HG03103 (cell line): ENCODE data around the gene BEST1.

Source experiments
- ATAC-seq: cut with Tn5 transposase; IDR thresholded peaks from one replicate; pipeline ENCODE4 v1.9.1; 2021; ENCODE audit warnings: low read depth; ENCODE audit not compliant: unreplicated experiment

The BEST1 gene

GRCh38 chr11:61914471-61915171 is 35.5 kb upstream of the BEST1 start:
- no peak for ATAC-seq

- no peak for ATAC-seq
Measured at GRCh38 chr11:61916737-61917333, 33.3 kb upstream of the BEST1 start.

GRCh38 chr11:61917334-61918109 is 32.6 kb upstream of the BEST1 start, which contains the start of gene RAB3IL1:
TSS of gene RAB3IL1 (minus strand) at chr11:61917566. CDS start at chr11:61917367, 199 bp downstream.
- ATAC-seq = no peak

GRCh38 chr11:61918251-61918937 is 31.8 kb upstream of the BEST1 start:
- ATAC-seq = no peak

- ATAC-seq = no peak
Measured at GRCh38 chr11:61918938-61919704, 31.0 kb upstream of the BEST1 start.

- no peak for ATAC-seq
Measured at GRCh38 chr11:61919705-61920631, 30.2 kb upstream of the BEST1 start.

- no peak for ATAC-seq
Measured at GRCh38 chr11:61921446-61921845, 28.7 kb upstream of the BEST1 start.

- ATAC-seq = no peak
Measured at GRCh38 chr11:61922539-61922938, 27.6 kb upstream of the BEST1 start.

- no peak for ATAC-seq
Measured at GRCh38 chr11:61923166-61924063, 26.7 kb upstream of the BEST1 start.

GRCh38 chr11:61924064-61924455 is 26.1 kb upstream of the BEST1 start:
- ATAC-seq = no peak

GRCh38 chr11:61925736-61926135 is 24.4 kb upstream of the BEST1 start:
- no peak for ATAC-seq

- no peak for ATAC-seq
Measured at GRCh38 chr11:61926235-61926634, 23.9 kb upstream of the BEST1 start.

GRCh38 chr11:61927501-61927900 is 22.6 kb upstream of the BEST1 start:
- ATAC-seq = no peak

GRCh38 chr11:61928606-61929005 is 21.5 kb upstream of the BEST1 start:
- no peak for ATAC-seq

GRCh38 chr11:61930933-61931332 is 19.2 kb upstream of the BEST1 start:
- no peak for ATAC-seq

GRCh38 chr11:61935861-61936260 is 14.3 kb upstream of the BEST1 start:
- no peak for ATAC-seq

- ATAC-seq = no peak
Measured at GRCh38 chr11:61940466-61940865, 9.7 kb upstream of the BEST1 start.

- ATAC-seq = no peak
Measured at GRCh38 chr11:61945191-61945590, 5.0 kb upstream of the BEST1 start.
